SJCRH30 (cell line): ENCODE results near the gene MYO5A. TPM values are rescaled to one million over a fixed set of nuclear protein-coding genes. Genes with fewer than 3 reads are reported as not detected.

ENCODE experiments used
- DNase-seq, 2 experiments: peaks; one replicate each; pipeline ENCODE4 v3.0.0-alpha.2; 2015 to 2020
- H3K27ac ChIP-seq: fragments of 250-450 bp; sonication (Bioruptor Pico); 2 replicates; pipeline ENCODE4 v1.5.1; 2020; ENCODE audit warnings: mild to moderate bottlenecking, moderate library complexity
- H3K27me3 ChIP-seq: fragments of 250-450 bp; sonication (Bioruptor Pico); 2 replicates; pipeline ENCODE4 v1.5.1; 2020; ENCODE audit warnings: mild to moderate bottlenecking, moderate library complexity
- H3K36me3 ChIP-seq: fragments of 250-450 bp; sonication (Bioruptor Pico); 2 replicates; pipeline ENCODE4 v1.5.1; 2020; ENCODE audit warnings: mild to moderate bottlenecking, moderate library complexity
- H3K4me1 ChIP-seq: fragments of 250-450 bp; sonication (Bioruptor Pico); 2 replicates; pipeline ENCODE4 v1.5.1; 2020; ENCODE audit warnings: mild to moderate bottlenecking, moderate library complexity
- H3K4me3 ChIP-seq: fragments of 250-450 bp; sonication (Bioruptor Pico); 2 replicates; pipeline ENCODE4 v1.5.1; 2020; ENCODE audit warnings: mild to moderate bottlenecking, moderate library complexity
- H3K9me3 ChIP-seq: fragments of 250-450 bp; sonication (Bioruptor Pico); replicated peaks from 2 replicates; pipeline ENCODE4 v1.5.1; 2020; ENCODE audit warnings: mild to moderate bottlenecking, moderate library complexity
- total RNA-seq: library from RNA; depleted of rRNA; stranded (reverse); fragments of >200 nt; shearing (Covaris generic); gene quantifications from 2 replicates; pipeline ENCODE4 v1.2.3, GENCODE V29; 2014

MYO5A gene
- total RNA-seq, 1 experiment from 2014 or later: 15.2 TPM

DNA sequence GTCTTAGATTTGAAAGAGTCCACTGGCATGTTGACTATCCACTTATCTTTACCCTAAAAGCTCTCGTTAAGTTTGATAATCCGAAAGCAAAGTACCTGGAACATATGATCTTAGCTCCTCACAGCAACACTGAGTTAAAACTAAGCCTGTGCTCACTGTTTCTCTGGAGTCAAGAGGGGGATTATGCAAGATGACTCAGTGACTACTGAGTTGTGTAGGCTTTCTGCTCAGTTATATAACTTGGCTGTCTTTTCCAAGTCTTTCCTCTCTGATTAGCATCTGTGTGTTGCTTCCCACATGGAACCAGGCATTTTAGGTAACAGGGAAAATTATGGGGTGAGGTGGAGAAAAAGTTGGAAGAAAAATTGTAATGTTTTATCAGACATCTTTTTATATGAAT, 201.9 kb downstream of the MYO5A start:
- H3K27me3 ChIP-seq: no peaks in the 10 kb centered on the region
- no peaks in the 10 kb centered on the region for H3K9me3 ChIP-seq
- no peaks in the 10 kb centered on the region for H3K4me1 ChIP-seq
- H3K27ac ChIP-seq: no peak overlapping the region
- no peaks in the 10 kb centered on the region for H3K36me3 ChIP-seq
- DNase-seq: no peak
- H3K4me3 ChIP-seq: no peak overlapping the region

DNA sequence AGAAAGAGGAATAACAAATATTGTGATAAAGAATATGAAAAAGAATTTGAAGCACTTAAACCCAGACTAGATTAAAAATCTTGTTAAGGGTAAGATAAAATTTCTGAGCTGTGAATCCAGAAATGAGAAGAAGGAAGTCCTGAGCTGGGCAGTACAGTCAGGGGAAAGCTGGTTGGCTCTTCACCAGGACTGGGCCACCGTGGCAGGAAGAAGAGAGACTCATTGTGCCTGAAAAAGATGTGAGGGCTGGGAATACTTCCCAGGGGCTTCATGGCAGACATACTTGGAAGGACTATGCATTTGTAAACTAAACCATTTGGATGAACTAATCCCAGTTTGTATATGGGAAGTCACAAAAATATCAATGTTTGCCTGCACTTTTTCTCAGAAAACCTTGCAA, 204.6 kb downstream of the MYO5A start:
- H3K4me1 ChIP-seq: no peaks in the 10 kb centered on the region
- H3K27ac ChIP-seq: no peak overlapping the region
- DNase-seq: no peak
- no peaks in the 10 kb centered on the region for H3K36me3 ChIP-seq
- no peaks in the 10 kb centered on the region for H3K9me3 ChIP-seq
- no peaks in the 10 kb centered on the region for H3K27me3 ChIP-seq
- H3K4me3 ChIP-seq: no peak overlapping the region

DNA sequence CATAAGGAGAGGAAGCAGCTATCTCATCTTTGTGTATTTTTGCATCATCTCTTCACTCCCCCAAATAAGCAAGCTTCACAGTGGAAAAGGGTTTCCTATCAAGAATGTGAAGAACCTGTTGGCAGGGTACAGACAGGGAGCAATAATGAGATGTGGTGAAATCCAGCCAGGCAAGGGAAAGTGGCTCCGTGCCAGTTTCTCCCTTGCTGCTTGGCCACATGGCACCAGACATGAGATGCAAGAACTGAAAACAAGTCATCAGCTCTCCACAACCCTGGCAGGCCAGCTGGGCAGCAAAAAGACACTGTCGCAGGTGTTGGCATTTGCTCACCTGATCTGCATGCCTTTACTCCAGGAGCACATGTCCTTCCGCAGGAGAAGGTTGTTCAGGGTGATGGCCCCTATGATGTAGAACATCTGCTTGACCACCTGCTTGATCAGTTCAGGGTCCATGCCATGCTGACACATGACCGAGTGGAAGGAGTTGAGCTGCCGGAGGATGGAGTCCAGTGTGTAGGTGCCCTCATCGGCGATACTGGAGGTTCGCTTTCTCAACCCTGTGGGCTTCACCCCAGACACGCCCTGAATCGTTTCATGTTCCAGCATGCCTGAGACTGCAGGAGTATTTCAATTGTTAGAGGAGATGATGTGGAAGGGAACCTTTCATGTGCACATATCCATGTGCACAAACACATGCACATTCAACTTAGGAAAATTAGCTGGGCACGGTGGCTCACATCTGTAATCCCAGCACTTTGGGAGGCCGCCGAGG, 209.8 kb downstream of the MYO5A start:
- Histone ChIP-seq H3K4me1 (no peaks in the 10 kb centered on the region), H3K9me3 (no peaks in the 10 kb centered on the region), H3K36me3 (0 out of 2 replicates have a peak, but pooled peaks cover 3% of the 10 kb centered on the region), H3K27ac (no peak overlapping the region), H3K4me3 (no peak overlapping the region), H3K27me3 (no peaks in the 10 kb centered on the region)
- DNase-seq: no peak

DNA sequence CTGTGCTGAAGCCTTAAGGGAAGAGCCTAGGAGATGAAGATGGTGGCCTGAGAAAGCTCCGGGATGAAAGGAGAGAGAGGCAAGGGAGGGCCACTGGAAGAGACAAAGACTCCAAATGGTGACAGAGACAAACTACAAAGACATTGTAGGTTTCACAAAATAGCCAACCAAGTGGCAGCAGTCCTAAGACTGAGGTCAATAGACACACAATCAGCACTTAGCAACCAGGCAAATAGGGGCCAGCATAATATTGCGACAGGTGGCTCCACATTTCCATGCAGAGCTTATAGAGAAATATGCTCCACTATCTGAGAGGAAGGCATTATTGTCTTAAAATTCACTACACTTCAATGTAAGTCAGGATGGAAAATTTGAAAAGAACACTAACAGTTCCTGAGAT, 211.0 kb downstream of the MYO5A start:
- 0 out of 2 replicates have a peak, but pooled peaks cover 3% of the 10 kb centered on the region for H3K36me3 ChIP-seq
- no peaks in the 10 kb centered on the region for H3K27me3 ChIP-seq
- H3K27ac ChIP-seq: no peak overlapping the region
- no peak overlapping the region for H3K4me3 ChIP-seq
- H3K9me3 ChIP-seq: no peaks in the 10 kb centered on the region
- no peaks in the 10 kb centered on the region for H3K4me1 ChIP-seq
- no peak for DNase-seq

DNA sequence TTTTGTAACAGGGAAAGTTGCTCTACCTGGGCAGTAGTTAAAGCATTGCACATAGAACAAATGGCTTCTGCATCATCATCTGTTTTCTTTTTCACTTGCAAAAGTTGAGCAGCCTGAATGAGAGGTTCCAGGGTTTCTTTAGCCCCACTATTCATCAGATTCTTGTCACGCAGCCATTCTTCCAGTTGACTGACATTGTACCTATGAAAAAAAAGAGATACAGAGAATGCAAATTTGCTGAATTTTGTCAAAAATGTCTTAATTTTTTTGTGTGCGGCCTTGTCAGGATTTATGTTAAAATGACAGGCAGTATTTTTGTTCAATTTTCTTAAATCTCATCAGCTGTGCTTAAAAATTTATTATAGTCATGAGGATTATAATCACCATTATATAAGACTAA, 211.7 kb downstream of the MYO5A start:
- no peaks in the 10 kb centered on the region for H3K27me3 ChIP-seq
- no peak overlapping the region for H3K4me3 ChIP-seq
- H3K27ac ChIP-seq: no peak overlapping the region
- no peaks in the 10 kb centered on the region for H3K4me1 ChIP-seq
- H3K9me3 ChIP-seq: no peaks in the 10 kb centered on the region
- H3K36me3 ChIP-seq: 0 out of 2 replicates have a peak, but pooled peaks cover 3% of the 10 kb centered on the region
- no peak for DNase-seq

DNA sequence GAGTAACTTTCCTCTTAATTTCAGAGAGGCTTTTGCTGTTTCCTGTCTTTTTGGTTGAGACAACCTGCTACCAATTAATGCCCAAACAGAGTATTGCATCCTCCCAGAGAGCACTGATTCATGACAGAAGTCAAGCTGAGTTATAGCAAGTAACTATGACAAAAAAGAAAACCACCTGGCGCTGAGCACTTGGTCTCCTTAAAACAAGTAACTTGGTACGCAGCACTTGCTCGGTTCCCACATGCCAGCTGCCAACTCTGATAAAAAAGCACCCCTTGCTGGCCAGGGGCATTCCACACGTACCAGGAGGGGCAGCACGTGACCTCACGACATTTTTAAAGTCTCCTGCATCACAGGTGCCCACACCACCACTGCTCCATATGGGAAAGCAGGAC, 219.5 kb downstream of the MYO5A start:
- H3K9me3 ChIP-seq: no peaks in the 10 kb centered on the region
- no peak overlapping the region for H3K4me3 ChIP-seq
- H3K4me1 ChIP-seq: no peaks in the 10 kb centered on the region
- H3K27me3 ChIP-seq: no peaks in the 10 kb centered on the region
- no peaks in the 10 kb centered on the region for H3K36me3 ChIP-seq
- no peak overlapping the region for H3K27ac ChIP-seq
- DNase-seq: no peak

DNA sequence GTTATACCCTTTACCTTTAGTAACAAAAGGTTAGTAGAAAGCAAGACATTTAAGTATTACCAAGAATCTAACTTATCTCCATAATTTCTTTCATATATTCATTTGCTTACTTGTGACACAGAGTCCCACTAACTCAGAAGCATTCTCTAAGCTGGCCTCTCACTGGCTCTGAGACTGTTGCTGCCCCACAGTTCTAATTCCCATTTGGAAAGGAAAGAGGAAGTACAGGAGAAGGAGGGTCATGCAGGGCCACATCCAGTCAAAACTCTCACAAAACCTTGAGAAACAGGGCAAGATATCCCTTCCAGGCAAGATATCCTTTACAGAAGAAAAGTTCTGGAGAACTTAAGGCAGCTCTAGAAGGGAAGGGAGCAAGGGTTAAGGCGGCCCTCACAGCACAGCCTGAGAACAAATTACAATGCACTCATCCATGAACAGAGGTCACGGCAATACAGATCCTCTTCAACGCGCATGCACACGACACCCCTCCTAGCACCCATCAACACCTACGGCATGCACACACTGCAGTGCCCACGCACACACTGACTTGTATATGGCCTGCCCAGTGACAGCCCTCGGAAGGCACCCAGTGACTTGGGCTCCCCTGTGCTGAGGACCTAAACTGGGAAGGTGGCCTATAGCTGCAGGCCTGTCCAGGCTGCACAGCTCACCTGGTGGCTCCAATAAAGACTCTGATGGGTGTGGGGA, 220.1 kb downstream of the MYO5A start:
- Histone ChIP-seq H3K36me3 (no peaks in the 10 kb centered on the region), H3K27ac (no peak overlapping the region), H3K4me3 (no peak overlapping the region), H3K27me3 (no peaks in the 10 kb centered on the region), H3K9me3 (no peaks in the 10 kb centered on the region), H3K4me1 (no peaks in the 10 kb centered on the region)
- no peak for DNase-seq

DNA sequence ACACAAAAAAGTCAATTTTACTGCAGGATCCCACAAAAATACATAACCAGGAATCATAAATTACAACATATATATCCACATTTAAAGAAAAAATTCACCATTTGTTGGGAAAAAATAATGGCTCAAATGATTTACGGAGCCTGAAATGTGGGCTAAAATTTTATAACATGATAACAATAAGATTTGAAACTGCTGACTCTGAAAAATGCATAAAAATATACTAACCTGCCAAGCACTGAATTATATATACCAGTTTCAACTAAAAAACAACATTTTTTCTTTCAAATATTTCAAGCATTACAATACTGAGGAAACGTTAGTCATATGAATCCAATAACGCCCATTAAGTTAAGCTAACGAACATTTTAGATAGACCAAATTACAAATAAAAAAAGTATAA, 220.8 kb downstream of the MYO5A start:
- Histone ChIP-seq H3K36me3 (no peaks in the 10 kb centered on the region), H3K4me1 (no peaks in the 10 kb centered on the region), H3K27ac (no peak overlapping the region), H3K4me3 (no peak overlapping the region), H3K9me3 (no peaks in the 10 kb centered on the region), H3K27me3 (no peaks in the 10 kb centered on the region)
- DNase-seq: no peak

DNA sequence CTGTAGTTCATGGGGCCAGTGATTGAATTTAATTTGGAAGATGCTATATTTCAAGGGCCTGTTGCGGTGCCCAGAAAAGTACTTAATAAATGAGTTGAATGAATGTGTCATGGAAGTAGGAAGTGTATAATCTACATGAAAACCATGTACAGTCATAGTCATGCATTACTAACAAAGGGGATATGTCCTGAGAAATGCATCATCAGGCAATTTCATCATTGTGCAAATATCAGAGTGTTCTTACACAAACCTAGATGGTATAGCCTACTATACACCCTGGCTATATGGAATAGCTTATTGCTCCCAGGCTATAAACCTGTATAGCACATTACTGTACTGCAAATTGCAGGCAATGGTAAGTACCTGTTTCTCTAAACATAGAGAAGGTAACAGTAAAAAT, 222.4 kb downstream of the MYO5A start:
- no peaks in the 10 kb centered on the region for H3K4me1 ChIP-seq
- H3K4me3 ChIP-seq: no peak overlapping the region
- no peaks in the 10 kb centered on the region for H3K9me3 ChIP-seq
- DNase-seq: no peak
- no peaks in the 10 kb centered on the region for H3K27me3 ChIP-seq
- no peak overlapping the region for H3K27ac ChIP-seq
- no peaks in the 10 kb centered on the region for H3K36me3 ChIP-seq

DNA sequence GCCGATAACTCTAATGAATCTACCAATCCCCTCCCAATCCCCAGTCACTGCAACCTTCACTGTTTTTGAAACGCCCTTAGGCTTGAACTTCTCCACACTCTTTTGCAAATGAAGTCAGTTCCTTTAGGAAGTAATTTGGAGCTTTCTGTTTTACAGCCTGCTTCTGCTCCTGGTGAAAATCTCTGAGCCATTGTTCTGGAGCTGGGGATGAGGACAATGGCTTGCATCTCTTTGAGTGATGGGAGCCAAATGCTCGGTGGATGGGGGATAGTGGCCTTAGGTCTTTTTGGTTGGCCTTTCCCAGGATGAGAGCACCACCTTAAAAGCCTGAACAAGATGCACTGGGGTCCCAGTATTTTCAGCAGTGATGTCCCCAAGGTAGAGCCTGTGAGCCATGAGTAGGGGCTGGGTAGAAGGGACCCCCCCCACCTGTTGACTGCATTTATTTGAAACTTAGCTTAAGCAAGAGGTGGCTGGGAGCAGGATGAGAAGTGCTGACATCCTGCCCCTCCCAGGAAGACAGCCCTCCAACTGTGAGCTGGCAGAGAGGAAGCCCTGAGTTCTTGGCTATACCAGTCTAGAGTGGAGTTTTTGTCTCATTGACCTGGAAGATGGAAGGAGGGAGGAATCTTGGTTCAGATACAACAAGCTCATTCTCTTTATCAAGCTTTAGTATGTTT, 225.4 kb downstream of the MYO5A start:
- H3K4me1 ChIP-seq: peaks cover 5% of the 10 kb centered on the region
- no peak overlapping the region for H3K27ac ChIP-seq
- no peak overlapping the region for H3K4me3 ChIP-seq
- no peak for DNase-seq
- no peaks in the 10 kb centered on the region for H3K27me3 ChIP-seq
- no peaks in the 10 kb centered on the region for H3K36me3 ChIP-seq
- no peaks in the 10 kb centered on the region for H3K9me3 ChIP-seq

DNA sequence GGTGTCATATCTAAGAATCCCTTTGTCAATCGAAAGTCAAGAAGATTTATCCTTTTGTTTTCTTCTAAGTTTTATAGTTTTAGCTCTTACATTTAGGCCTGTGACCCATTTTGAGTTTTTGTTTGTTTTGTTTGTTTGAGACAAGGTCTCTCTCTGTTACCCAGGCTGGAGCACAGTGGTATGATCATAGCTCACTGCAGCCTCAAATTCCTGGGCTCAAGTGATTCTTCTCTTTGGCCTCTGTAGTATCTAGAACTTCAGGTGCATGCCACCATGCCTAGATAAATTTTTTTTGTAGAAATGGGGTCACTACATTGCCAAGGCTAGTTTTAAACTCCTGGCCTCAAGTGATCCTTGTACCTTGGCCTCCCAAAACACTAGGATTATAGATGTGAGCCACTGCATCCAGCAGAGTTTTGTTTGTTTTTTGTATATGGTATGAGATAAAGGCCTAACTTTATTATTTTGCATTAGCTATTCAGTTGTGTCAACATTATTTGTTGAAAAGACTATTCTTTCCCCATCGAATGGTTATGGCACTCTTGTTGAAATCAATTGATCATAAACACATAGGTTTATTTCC, 227.3 kb downstream of the MYO5A start:
- H3K36me3 ChIP-seq: no peaks in the 10 kb centered on the region
- no peaks in the 10 kb centered on the region for H3K9me3 ChIP-seq
- no peak overlapping the region for H3K27ac ChIP-seq
- H3K27me3 ChIP-seq: no peaks in the 10 kb centered on the region
- H3K4me1 ChIP-seq: peaks cover 5% of the 10 kb centered on the region
- no peak for DNase-seq
- H3K4me3 ChIP-seq: no peak overlapping the region

DNA sequence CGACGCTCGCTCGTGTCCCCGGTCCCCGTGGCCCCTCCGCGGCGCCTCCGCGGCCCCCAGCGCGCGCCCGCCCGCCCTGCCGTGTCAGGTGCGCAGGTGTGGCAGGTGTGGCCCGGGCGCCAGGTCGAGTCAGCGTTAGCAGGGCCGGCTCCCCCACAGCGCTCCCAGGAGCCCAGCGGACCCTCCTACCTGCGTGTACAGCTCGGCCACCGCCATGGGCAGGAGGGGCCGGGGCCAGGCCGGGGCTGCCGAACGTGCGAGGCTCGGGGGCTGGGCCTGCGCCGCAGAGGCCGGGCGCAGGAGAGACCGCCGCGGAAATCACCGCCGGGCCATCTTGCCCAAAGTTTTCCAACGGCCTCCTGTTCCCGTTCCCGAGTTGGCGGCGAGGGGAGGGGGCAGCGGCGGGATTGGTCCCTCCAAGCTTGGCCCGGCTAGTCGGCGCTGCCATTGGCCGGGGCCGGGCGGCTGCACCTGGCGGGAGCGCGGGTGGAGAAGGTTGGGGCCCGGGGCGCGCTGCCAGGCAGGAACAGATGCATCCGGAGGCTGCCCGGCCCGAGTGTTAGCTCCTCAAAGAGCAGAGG, 233.2 kb downstream of the MYO5A start, which contains the start of gene MYO5C:
Gene MYO5C (minus strand): TSS at position 384 of the 581 bp plus-strand sequence. CDS start 168 bp downstream, at position 216.
- Histone ChIP-seq H3K27ac (no peak within 1 kb of the TSS), H3K27me3 (no peaks in the 10 kb centered on the region), H3K4me3 (peak within 1 kb of the TSS; percentile 67), H3K4me1 (peaks cover 5% of the 10 kb centered on the region), H3K36me3 (no peaks in the 10 kb centered on the region), H3K9me3 (no peaks in the 10 kb centered on the region)
- peak; percentile 82 to 84 for DNase-seq

DNA sequence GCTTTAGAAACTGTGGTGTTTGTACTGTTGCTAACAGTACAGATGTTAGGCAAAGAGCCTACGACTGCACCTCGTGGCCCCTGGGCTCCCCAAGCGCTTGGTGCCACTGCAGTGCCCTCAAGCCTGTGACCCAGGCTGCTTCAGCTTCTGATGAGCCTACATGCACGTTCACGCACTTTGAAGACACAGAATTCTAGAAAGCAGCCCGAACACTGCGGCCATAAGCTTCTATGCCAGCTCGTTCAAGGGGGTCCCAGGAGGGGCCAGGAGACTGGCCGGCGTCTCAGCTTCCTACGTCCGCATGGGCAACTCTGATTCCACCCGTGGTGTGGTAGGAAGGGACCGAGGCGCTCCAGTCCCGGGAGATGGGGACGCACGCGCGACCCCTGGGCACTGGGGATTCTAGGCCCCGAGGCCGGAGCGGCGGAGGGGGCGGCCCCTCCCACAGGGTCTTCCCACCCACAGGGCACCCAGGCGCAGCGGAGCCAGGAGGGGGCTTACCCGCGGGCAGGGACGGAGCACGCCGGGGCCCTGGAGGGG, 233.7 kb downstream of the MYO5A start:
- Histone ChIP-seq H3K9me3 (no peaks in the 10 kb centered on the region), H3K27me3 (no peaks in the 10 kb centered on the region), H3K36me3 (no peaks in the 10 kb centered on the region), H3K27ac (no peak overlapping the region), H3K4me3 (peak overlapping the region; percentile 67), H3K4me1 (peaks cover 5% of the 10 kb centered on the region)
- DNase-seq: peak in 1 of 2 experiments; percentile 13

DNA sequence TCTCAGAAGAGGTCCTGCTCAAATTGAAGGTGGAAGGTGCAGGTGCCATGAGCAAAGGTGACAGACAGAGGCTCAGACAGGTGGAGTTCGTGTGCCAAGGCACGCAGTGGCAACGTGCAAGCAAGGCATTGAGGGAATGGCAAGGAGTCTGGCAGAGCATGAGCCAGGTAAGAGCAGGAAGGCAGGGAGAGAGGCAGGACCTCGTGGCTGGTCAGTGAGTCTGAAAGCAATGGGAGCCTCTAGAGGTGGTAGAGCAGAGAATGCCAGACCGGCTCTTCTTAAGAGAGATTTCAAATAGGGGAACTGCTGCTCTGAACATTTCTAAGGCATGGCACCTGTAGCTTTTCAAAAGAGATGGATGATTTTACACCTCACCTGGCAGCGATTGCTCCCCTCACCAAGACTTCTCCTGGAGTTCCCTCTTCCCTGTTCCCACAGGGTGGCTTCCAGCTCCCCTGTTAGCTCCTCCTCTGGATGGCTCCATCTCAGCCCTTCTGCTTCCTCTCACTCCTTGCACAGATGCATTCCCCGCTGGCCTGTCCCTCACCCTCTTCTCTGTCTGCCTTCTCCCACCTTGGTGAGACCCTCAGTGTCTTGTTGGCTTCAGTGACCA, 235.8 kb downstream of the MYO5A start:
- DNase-seq: no peak
- H3K36me3 ChIP-seq: no peaks in the 10 kb centered on the region
- H3K4me1 ChIP-seq: peaks cover 3% of the 10 kb centered on the region; the same call in 1 of the 2 replicates
- no peak overlapping the region for H3K27ac ChIP-seq
- no peaks in the 10 kb centered on the region for H3K9me3 ChIP-seq
- H3K27me3 ChIP-seq: no peaks in the 10 kb centered on the region
- no peak overlapping the region for H3K4me3 ChIP-seq
